DMS53 treated with DMSO at 0.1 percent for 48 hours (cell line): Measurements from ENCODE around the gene SPPL2A.
A peak's percentile ranks its signal among the peaks of the same experiment; 100 is the strongest.
"Not testable (repeated sequence)": the region's sequence is repeated elsewhere in the genome, so short reads cannot be mapped to it uniquely, and the experiment has no call there.

ENCODE experiments used
- DNase-seq: peaks from one replicate; lab custom pipeline; 2025; ENCODE audit not compliant: unreplicated experiment; lab: John Stamatoyannopoulos, UW

The SPPL2A gene

GRCh38 chr15:50773389-50773788, 7.9 kb upstream of the SPPL2A start:
- no peak for DNase-seq

GRCh38 chr15:50767332-50767861, 1.9 kb upstream of the SPPL2A start:
- peak; percentile 4 for DNase-seq

GRCh38 chr15:50764461-50765194, 878 bp downstream of the SPPL2A start:
- peak; percentile 30 for DNase-seq

- no peak for DNase-seq
Measured at GRCh38 chr15:50758712-50759205, 6.7 kb downstream of the SPPL2A start.

GRCh38 chr15:50753463-50753862, 12.0 kb downstream of the SPPL2A start:
- DNase-seq = no peak

GRCh38 chr15:50751394-50751793, 14.1 kb downstream of the SPPL2A start:
- DNase-seq = no peak

- DNase-seq = no peak
Measured at GRCh38 chr15:50750227-50750705, 15.2 kb downstream of the SPPL2A start.

- no peak for DNase-seq
Measured at GRCh38 chr15:50747523-50747922, 18.0 kb downstream of the SPPL2A start.

GRCh38 chr15:50744601-50745000, 20.9 kb downstream of the SPPL2A start:
- no peak for DNase-seq

- no peak for DNase-seq
Measured at GRCh38 chr15:50740955-50741354, 24.6 kb downstream of the SPPL2A start.

GRCh38 chr15:50736823-50737222, 28.7 kb downstream of the SPPL2A start:
- no peak for DNase-seq

GRCh38 chr15:50735156-50735555, 30.4 kb downstream of the SPPL2A start:
- no peak for DNase-seq

- no peak for DNase-seq
Measured at GRCh38 chr15:50726315-50726714, 39.2 kb downstream of the SPPL2A start.

- DNase-seq = no peak
Measured at GRCh38 chr15:50718700-50719125, 46.8 kb downstream of the SPPL2A start.

GRCh38 chr15:50712018-50712417, 53.5 kb downstream of the SPPL2A start:
- DNase-seq = no peak

- no peak for DNase-seq
Measured at GRCh38 chr15:50710585-50710984, 54.9 kb downstream of the SPPL2A start.

GRCh38 chr15:50707878-50708427, 57.6 kb downstream of the SPPL2A start:
- DNase-seq = no peak

- DNase-seq = no peak
Measured at GRCh38 chr15:50702762-50703334, 62.7 kb downstream of the SPPL2A start.

GRCh38 chr15:50698101-50698500, 67.4 kb downstream of the SPPL2A start:
- no peak for DNase-seq

- DNase-seq = no peak
Measured at GRCh38 chr15:50697109-50697797, 68.3 kb downstream of the SPPL2A start.

GRCh38 chr15:50694634-50695165, 70.8 kb downstream of the SPPL2A start:
- not testable (repeated sequence) for DNase-seq
